ENCODE data around the gene TMEM164. TPM values are rescaled to one million over a fixed set of nuclear protein-coding genes. Genes with fewer than 3 reads are reported as not detected.

The TMEM164 gene
- total RNA-seq, 1 donor from 2014 or later, result 76.3 TPM

DNA sequence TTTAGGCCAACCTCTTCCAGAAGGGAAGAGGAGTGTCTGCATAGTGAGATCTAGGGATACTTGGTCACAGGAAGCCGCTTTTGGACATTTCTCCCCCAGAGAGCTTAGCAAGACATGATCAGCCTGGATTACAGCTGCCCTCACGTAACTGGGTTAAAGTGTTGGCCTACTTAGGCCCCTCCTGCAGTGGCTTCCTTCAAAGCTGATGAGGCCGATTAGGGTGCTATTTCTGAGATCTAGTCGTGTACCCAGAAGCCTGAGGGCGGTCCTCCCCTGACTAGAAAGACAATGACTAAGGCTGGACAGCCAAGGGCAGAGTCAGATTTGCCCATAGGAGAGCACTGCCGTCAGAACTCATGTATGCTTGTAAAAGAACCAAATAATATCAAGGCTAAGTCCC lies 180.0 kb downstream of the TMEM164 start:
- H3K9me3 Mint-ChIP-seq, result peaks cover 11% of the 10 kb centered on the region
- no peak for DNase-seq (ENCODE audit: extremely low spot score, unreplicated experiment)

DNA sequence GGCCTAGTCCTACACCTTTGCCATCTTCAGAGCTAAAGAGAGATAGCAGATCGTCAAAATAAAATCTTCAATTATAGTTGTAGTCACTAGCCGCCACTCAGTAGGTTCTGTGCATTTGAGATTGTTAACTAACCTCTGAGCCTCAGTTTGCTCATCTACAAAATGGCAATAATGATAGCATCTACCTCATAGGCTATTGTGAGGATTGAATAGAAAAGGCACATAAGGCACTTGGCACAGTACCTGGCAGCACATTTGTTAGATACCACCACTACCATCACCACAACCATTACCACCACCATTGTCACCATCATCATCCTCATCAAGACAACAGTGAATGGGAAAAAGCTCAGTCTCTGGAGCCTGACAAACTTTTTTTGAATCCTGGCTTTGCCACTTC lies 180.4 kb downstream of the TMEM164 start:
- Mint-ChIP-seq H3K4me3 (no peak overlapping the region), H3K36me3 (peaks cover 36% of the 10 kb centered on the region), H3K27me3 (no peaks in the 10 kb centered on the region), H3K9me3 (peaks cover 16% of the 10 kb centered on the region), H3K4me1 (ENCODE audit: unreplicated experiment) (peaks cover 19% of the 10 kb centered on the region), H3K27ac (no peak overlapping the region)
- no peak for DNase-seq (ENCODE audit: extremely low spot score, unreplicated experiment)
- TF ChIP-seq, protein P1, sequence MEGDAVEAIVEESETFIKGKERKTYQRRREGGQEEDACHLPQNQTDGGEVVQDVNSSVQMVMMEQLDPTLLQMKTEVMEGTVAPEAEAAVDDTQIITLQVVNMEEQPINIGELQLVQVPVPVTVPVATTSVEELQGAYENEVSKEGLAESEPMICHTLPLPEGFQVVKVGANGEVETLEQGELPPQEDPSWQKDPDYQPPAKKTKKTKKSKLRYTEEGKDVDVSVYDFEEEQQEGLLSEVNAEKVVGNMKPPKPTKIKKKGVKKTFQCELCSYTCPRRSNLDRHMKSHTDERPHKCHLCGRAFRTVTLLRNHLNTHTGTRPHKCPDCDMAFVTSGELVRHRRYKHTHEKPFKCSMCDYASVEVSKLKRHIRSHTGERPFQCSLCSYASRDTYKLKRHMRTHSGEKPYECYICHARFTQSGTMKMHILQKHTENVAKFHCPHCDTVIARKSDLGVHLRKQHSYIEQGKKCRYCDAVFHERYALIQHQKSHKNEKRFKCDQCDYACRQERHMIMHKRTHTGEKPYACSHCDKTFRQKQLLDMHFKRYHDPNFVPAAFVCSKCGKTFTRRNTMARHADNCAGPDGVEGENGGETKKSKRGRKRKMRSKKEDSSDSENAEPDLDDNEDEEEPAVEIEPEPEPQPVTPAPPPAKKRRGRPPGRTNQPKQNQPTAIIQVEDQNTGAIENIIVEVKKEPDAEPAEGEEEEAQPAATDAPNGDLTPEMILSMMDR (conservative IDR thresholded peaks at IDR 0.05), result no peak

More for the DNA sequence above, 180.0 kb downstream of the TMEM164 start:
- Mint-ChIP-seq H3K4me3 (no peak overlapping the region), H3K36me3 (peaks cover 31% of the 10 kb centered on the region), H3K27ac (no peak overlapping the region), H3K27me3 (no peaks in the 10 kb centered on the region), H3K4me1 (ENCODE audit: unreplicated experiment) (peaks cover 19% of the 10 kb centered on the region)
- TF ChIP-seq, protein P1 (conservative IDR thresholded peaks at IDR 0.05), result no peak

DNA sequence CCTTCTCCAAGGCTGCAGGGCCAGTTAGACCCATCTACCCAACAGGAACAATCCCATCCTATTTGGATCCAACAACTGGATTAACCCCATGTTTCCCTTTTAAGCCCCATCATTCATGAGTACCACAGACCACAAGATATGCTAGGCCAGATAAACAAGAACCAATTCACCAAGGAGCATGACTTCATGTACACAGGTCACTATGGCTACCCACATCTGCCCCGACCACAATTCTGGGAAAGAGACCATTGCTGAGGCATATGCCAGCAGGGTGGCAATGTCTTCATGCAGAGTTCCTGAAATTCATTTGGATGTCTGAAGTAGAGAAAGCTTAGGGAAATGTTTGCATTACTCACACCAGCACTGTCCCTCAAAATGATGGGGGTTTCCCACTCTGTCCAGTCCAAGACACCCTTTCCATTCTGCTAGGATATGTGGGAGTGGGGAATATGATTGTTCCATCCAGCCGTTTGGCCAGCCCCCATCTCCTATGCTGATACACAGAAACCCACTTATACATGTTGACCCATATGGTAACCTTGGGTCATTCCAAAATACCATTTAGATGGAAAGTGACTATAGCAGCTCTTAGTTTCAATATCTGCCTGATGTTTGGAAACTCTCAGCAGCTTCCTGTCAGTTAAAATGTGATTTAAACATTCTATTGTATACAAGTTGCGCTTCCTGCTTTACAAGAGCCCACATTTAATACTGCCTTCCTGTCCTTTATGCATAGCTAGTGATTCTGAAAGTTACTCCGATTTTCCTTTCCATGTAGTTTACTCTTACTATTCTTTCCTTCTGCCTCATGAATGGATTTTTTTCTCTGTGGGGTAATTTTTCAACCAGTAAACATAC lies 186.0 kb downstream of the TMEM164 start:
- DNase-seq (ENCODE audit: extremely low spot score, unreplicated experiment), result no peak
- H3K27ac Mint-ChIP-seq, result no peak overlapping the region
- no peak overlapping the region for H3K4me3 Mint-ChIP-seq
- H3K4me1 Mint-ChIP-seq (ENCODE audit: unreplicated experiment), result no peaks in the 10 kb centered on the region
- peaks cover 19% of the 10 kb centered on the region for H3K9me3 Mint-ChIP-seq
- TF ChIP-seq, protein P1 (conservative IDR thresholded peaks at IDR 0.05), result no peak
- H3K36me3 Mint-ChIP-seq, result peaks cover 27% of the 10 kb centered on the region
- no peaks in the 10 kb centered on the region for H3K27me3 Mint-ChIP-seq

DNA sequence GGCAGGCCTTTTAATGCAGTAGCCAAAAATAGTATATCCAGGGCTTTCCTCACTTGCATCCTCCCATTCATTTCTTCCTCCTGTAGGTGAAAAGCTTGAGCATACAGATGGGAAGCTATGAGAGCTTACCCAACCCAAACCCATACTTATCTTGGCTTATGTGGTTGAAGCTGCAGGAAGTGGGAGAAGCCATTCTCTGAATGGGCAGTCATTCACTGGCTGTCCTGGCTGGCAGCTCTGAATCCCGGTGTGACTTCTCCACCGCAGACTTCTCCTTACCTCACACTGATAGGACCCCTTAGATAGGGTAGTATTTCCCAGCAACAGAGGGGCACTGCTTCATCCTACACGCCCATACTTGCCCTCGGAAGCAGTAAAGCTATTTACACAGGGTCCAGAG lies 189.6 kb downstream of the TMEM164 start:
- no peak overlapping the region for H3K27ac Mint-ChIP-seq
- no peak for DNase-seq (ENCODE audit: extremely low spot score, unreplicated experiment)
- no peaks in the 10 kb centered on the region for H3K27me3 Mint-ChIP-seq
- no peak overlapping the region for H3K4me3 Mint-ChIP-seq
- H3K36me3 Mint-ChIP-seq, result peaks cover 9% of the 10 kb centered on the region
- H3K9me3 Mint-ChIP-seq, result peaks cover 8% of the 10 kb centered on the region
- H3K4me1 Mint-ChIP-seq (ENCODE audit: unreplicated experiment), result no peaks in the 10 kb centered on the region
- TF ChIP-seq, protein P1 (conservative IDR thresholded peaks at IDR 0.05), result no peak

- H3K27me3 Mint-ChIP-seq, result no peaks in the 10 kb centered on the region
- TF ChIP-seq, protein P1 (conservative IDR thresholded peaks at IDR 0.05), result no peak
- no peaks in the 10 kb centered on the region for H3K9me3 Mint-ChIP-seq
- H3K4me3 Mint-ChIP-seq, result no peak overlapping the region
- no peak overlapping the region for H3K27ac Mint-ChIP-seq
- H3K36me3 Mint-ChIP-seq, result no peaks in the 10 kb centered on the region
- no peak for DNase-seq (ENCODE audit: extremely low spot score, unreplicated experiment)
- no peaks in the 10 kb centered on the region for H3K4me1 Mint-ChIP-seq (ENCODE audit: unreplicated experiment)
These were observed 192.1 kb downstream of the TMEM164 start for GRCh38 chrX:110194977-110195376.

Data from type B pancreatic cell (in vitro differentiated cells).